ENCODE results near the gene DAAM1. TPM values are rescaled to one million over a fixed set of nuclear protein-coding genes. Genes with fewer than 3 reads are reported as not detected.

The DAAM1 gene
- total RNA-seq, 2 donors from 2014 or later = 73.7 TPM

DNA sequence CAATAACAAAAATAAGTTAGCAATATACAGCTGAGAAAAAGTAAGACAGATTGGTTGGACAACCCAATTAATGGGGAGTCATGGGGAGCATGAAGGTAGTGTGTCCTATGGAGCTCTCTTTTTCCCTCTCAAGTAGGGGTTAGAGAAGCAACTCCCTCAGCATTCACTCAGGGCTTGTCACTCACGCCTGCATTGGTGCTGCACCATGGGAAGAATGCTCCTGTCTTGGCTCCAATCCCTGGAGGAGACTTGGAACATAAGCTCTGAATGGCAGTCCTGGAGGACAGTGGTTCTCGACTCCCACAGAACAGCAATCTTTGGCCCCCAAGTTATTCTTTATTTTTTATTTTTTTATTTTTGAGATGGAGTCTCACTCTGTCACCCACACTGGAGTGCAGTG, 113.8 kb downstream of the DAAM1 start:
- intact Hi-C loops (cut with DNase I) = no loop called here
- DNase-seq (ENCODE audit: low spot score) = no peak

DNA sequence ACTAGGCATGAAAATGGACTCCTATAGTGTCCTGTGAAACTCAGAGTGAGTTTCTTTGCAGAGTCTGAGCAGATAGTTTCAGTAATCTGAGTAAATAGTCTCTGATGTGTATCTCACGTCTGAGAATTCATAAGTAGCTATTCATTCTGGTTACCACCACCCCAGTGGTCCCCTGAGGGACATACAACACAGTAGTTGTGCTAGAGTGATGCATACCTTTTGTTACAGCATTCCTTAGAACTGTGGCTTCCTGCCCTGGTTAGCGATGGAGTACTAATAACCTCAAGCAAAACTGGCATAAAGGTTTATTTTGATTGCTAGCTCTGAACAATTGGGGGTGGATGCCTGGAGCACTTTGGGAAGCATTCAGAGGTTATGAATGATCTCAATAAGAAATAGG, 114.7 kb downstream of the DAAM1 start:
- no peak for DNase-seq (ENCODE audit: low spot score)
- intact Hi-C loops (cut with DNase I) = no loop called here

DNA sequence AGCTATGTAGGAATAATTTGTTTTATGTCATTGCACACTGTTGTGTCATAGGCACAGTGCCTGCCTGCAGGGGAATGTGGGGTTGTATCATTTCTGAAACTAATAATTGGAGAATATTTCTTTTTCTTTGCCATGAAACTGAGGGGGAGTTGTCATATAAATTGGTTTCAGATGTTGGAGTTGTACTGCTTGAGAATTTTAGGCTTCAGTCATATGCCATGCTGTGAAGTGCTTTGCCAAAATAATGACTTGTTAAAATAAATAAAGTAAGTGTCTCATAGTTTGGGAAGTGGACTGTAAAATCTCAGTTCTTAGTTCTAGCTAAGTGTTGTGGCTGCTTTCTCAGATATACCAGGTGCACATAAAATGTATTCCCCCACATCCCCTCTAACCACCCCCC, 116.8 kb downstream of the DAAM1 start:
- DNase-seq (ENCODE audit: low spot score) = no peak
- intact Hi-C loops (cut with DNase I) = no loop called here

DNA sequence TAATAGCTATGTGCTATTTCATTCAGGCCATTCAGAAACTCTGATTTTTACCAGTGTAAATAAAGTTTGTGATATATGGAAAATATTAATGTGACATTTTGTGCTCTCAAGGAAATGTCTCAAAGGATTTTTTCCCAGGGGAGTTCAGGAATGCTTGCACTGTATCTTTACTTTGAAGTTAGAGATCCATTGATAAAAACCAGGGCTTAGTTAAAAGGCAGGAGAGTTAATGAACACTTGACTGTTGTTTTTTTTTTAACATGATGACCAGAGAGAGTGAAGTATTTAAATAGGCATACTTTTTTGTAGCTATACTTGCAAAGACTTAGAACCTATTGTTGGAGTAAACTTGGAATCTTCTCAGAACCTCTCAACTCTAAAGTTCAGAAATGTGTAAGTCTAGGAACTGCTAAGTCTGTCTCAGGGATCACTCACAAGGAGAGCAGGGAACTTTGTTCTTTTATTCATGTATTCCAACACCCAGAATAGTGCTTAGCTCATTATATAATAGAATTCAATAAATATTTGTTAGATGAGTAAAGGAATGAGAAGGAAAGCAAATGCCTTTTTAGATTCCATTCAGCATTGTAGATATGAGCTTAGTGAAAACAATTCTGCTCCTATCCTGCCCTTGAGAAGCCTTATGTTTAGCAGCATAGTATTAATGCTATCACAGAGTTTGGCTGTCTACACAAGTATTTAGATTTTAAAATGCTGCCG, 117.5 kb downstream of the DAAM1 start:
- intact Hi-C loops (cut with DNase I) = no loop called here
- no peak for DNase-seq (ENCODE audit: low spot score)

DNA sequence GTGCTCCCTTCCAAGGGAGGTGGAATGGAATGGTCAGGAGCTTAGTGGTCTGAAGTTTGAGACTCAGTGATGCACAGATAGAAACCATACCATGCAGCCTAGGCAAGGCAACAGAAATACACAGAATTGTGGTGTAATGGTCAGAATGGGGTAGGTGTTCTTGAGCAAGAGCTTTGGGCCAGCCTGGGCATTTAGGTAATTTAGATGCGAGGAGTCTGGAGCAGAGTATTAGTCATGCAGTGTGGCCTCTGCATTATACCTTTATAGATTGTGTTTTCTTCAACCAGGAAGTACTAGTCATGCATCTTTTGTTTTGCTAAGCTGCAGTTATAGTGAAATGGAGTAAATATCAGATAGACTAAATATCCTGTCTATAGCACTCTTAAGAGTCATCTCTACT, 118.3 kb downstream of the DAAM1 start:
- no peak for DNase-seq (ENCODE audit: low spot score)
- intact Hi-C loops (cut with DNase I) = no loop called here

DNA sequence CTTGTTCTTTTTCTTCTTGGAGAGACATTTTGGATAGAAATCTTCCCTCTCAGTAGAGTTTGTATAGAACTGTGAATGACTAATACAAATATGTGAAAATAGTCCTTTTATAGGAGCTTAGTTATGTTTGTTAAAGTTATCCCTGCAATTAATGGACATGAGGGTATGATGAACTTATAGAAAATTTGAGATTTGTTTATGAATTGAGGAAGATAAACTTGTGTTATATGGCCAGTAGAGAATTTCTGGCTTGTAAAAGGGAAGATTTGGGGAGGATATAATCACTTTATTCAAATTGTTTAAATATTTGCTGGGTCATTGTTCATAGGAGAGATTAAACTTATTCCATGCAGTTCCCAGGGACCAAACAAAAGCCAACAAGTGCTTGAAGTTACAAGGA, 119.6 kb downstream of the DAAM1 start:
- no peak for DNase-seq (ENCODE audit: low spot score)
- intact Hi-C loops (cut with DNase I) = no loop called here

DNA sequence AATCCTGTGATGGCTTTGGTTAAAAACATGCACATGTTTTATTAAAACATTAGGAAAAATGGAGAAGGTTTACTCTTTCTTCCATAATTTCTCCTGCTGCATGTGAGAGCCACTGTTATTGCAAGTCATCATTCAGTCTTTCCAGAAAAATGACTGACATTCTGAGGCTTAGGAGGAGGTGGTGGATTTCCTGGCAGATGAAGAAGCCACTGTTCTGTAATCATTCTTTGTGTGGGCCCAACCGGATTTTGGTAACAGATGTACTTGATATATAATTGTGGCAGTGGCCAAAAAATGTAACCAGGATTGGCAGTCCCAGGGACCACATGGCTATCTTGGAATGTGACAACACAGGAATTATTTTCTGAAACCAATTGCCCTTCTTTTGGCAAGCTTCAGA, 120.2 kb downstream of the DAAM1 start:
- no peak for DNase-seq (ENCODE audit: low spot score)
- intact Hi-C loops (cut with DNase I) = no loop called here

DNA sequence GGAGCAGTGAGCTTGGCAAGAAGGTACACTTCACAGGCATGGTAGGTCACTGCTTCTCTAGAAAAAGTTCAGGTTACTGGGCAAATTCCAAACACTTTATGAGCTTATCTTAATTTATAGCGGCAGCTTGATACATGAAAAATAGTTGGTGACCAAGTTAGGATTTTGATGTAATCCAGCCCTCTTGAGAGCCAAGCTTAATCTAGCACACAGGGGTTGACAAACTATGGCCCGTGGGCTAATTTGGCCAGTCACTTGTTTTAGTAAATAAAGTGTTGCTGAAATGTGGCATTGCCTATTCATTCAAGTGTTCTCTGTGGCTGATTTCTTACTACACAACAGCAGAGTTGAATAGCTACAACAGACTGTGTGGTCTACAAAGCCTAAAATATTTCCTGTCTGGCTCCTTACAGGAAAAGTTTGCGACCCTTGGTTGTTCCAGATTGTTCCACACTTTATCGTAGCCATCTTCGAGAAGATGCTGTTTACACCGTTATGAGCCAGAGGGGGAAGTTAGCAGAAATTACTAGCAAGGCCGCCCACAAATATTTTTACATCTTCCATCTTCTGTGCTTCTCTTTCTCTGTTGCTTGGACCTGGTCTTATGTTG, 120.9 kb downstream of the DAAM1 start:
- intact Hi-C loops (cut with DNase I) = no loop called here
- DNase-seq (ENCODE audit: low spot score) = no peak

DNA sequence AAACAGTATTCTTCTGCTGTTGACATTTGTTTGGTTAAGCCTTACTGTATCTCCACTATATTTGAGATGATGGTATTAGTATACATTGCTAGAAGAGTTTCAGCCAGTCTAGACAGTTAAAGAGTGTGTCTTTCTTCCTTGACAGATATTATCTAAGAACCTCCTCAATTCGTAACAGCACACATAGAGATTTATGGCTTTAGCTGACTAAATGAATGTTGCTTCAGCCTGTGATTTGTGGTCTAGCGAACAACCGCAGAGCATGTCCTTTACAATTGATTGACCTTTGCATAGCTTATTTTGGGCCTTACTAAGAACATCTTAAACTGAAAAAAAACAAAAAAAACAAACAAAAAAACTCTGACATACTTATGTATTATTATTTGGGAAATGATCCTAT, 122.2 kb downstream of the DAAM1 start:
- intact Hi-C loops (cut with DNase I) = no loop called here

DNA sequence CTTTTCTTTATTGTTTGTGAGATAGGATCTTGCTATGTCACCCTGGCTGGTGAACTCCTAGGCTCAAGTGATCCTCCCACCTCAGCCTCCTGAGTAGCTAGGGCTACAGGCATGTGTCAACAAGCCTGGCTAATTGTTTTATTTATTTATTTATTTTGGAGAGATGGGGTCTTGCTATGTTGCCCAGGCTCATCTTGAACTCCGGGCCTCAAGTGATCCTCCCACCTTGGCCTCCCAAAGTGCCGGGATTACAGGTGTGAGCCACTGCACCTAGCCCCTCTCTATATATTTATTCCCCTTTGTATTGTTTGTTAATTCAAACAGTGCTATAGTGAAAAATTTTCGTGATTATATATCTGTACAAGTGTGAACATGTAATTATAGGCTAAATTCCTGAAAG, 123.3 kb downstream of the DAAM1 start:
- DNase-seq (ENCODE audit: low spot score) = no peak
- intact Hi-C loops (cut with DNase I) = no loop called here

More for the DNA sequence above, 122.2 kb downstream of the DAAM1 start:
- no peak for DNase-seq (ENCODE audit: low spot score)

DNA sequence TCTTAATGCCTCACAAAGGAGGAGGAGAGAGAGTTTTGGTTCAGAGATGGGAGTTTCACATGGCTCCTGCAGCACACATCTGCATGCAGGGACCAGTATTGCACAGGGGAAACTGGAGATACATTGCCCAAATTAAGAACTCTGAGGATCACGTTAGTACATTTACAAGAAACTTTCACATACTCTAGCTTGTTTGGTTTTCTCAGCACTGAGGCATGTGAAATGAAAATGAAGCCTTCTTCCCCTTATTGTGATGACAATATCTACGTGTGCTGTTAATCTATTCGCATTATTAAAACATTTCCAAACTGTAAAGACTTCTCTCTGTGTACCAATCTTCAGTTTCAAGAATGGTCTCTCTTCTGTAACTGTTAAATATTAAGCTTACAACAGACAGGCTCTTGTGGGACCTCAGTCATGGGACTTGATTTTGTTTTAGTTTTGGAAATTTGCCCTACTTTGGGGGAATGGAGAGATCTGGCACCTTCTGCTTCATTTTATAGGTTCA, 124.7 kb downstream of the DAAM1 start:
- no peak for DNase-seq (ENCODE audit: low spot score)
- intact Hi-C loops (cut with DNase I) = no loop called here

DNA sequence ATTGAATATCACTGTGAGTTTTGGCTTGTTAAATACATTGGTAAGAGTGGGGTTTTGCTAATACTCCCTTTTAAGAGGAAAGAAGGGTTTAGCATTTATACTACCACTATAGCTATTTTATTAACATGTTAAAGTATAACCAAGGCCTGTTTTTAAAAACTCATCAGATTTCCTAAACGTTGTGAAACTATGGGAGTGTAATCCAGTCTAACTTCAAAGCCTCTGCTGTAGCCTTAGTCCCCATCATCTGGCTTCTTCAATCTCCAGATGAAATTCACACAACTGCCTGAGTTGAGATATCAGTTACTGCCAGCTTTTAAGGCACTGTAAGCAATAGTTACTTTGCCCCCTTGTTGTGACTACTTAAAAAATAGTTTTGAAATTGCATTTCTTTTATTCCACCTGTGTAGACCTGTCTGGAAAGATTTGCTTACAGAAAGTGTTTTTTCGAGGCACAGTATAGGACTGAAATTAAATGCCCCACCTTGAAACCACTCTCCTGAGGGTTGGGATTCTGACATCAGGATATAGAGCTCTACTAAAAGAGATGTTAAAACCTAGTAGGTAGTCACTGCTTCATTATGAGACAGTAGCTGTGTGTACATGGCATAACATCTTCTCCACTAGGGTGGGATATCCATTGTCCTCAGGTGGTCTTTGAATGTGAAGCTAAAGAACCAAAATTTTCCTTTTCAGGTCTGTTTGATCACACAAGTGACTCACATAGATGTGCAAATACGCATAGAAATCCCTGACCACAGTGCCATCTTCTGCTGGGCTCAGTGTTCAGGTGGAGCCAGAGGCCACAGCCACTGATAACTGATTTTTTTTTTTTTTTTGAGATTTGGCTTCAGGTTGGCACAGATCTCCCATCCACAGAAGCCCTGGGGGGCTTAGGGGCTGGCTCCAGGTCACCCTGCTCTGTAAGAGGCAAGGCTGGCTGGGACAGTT, 125.5 kb downstream of the DAAM1 start:
- no peak for DNase-seq (ENCODE audit: low spot score)
- intact Hi-C loops (cut with DNase I) = no loop called here

DNA sequence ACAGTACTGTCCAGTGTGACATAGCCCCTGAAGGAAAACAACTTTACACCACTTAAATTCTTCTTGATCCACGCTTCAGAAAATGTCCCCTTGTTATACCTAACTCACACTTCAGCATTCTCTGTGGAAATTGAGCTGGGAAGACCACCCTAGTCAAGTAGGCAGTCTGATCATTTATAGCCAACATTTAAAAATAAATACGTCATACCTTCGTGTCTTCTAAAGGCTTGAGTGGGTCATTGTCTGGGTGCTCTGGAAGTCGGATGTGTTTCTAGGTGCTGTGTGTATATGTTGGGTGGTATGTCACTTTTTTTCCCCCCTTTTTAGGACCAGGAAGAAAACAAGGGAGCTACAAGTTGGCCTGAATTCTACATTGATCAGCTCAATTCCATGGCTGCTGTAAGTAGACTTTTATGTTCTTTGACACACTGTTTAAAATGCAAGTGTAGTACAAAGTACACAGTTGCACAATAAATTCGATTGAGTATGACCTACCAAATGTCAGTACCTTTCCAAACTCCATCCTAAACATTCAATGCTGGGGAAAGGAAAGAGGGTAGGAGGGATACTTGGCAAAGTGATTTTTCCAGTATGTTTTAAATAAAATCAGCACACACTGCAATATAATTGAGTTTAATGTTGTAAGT, 126.6 kb downstream of the DAAM1 start:
- intact Hi-C loops (cut with DNase I) = no loop called here
- no peak for DNase-seq (ENCODE audit: low spot score)

DNA sequence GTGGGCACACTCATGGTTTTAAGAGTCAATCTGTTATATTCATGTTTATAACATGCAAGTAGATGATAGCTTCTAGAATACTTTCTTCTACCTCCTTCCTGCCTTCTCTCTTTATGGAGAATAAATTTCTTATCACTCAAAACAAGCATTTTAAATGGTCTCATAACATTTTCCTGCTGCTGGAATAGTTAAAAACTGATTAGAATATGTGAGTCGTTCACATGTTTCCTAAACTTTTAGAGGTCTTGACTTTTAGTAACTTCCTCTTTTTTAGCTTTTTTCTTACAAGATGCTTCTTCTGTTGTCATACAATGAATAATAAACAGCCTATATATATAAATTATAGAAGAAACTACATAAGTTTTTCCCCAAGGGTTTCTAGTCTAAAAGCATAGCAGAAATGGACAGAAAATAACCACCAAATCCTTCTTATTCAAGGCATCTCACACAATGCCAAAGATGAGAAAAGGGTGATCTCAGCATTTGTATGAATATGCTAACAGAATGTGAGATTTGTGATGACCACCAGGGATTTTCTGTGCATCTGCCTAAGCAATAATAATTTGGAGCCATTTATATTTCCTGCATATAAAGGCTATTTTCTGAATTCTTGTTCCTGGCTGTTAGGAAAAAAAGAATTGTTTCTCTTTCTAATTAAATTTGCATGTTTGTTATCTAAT, 127.8 kb downstream of the DAAM1 start:
- intact Hi-C loops (cut with DNase I) = no loop called here
- no peak for DNase-seq (ENCODE audit: low spot score)

DNA sequence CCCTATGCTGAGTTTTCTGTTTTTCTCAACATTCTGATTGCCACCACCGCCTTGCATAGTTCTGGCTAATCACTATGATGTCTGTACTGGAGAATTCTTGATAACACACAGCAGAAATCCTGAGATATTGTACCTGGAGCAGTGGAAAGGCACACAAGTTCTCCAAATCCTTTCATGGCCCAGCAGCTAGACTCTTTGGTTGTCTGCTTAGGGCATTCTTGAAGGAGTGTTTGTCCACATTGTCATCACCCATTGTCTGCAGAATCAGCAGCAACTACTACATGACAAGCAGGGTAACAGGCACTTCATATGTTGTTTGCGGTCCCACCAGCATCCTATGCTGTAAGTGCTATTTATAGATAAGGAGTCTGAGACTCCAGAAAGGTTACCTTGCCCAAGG, 128.9 kb downstream of the DAAM1 start:
- intact Hi-C loops (cut with DNase I) = no loop called here
- no peak for DNase-seq (ENCODE audit: low spot score)

DNA sequence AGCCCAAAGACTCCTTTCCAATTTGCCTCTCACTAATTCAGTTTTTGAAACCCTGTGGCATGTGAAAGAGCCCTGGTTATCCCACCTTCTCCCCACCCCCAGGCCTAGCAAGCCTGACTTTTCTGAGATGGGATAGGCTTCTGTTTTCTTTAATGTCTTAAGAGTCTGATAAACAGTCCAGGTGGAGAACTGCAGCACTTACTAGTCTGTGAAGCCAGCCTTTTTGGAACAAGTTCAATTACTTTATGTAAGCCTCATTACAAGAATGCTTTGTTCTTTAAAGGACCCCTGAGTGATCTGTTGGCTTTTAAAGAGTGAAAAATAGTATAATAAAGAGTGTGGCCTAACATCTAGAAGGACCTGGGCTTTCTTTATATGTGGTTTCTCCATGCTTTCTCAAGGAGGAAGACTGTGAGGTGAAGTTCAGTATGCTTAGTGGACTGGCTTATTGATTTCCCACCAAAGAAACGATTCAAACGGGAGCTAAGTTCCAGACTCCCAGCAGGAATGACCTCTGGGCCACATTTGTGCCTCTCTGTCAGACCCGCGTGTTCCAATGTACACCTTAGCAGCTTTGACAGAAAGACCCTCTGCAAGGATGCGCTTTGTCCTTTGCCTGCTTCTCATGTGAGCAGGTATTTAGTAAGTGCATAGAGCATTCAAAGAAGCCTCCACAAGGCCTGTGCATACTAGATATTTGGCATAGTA, 129.5 kb downstream of the DAAM1 start:
- intact Hi-C loops (cut with DNase I) = no loop called here

DNA sequence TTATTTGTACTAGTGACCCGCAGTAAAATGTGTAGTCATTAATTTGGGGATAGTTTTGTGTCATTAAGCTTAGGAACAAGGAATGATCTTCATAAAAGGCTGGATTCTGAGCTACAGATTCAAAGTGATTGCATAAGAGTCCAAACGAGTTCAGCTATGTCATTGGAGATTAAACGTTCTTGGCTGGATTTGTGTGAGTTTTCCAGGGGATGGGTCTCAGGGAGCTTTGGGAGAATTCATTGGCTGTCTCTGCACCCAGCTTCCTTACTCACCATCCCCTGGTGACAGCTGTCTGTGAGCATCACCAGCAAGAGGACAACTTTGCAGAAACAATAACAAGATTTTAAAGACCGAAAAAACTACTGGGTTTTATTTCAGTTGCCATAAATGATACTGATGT, 130.4 kb downstream of the DAAM1 start:
- intact Hi-C loops (cut with DNase I) = no loop called here
- DNase-seq (ENCODE audit: low spot score) = no peak

More for the DNA sequence above, 129.5 kb downstream of the DAAM1 start:
- no peak for DNase-seq (ENCODE audit: low spot score)

DNA sequence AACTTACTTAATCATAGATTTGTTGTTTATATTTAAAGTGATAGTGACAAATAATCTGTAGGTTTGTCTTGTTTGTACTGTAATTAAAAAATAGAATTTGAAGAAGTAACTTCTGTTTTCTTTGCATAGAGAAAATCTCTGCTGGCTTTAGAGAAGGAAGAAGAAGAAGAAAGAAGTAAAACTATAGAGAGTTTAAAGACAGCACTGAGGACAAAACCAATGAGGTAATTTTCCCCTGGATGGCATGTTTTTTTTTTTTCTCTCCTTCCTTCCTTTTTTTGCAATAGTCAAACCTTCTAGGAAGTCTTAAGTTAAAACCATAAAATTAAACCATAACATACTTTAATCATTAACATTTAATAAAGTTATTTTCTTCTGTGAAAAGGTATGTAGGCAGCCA, 131.9 kb downstream of the DAAM1 start:
- DNase-seq (ENCODE audit: low spot score) = no peak
- intact Hi-C loops (cut with DNase I) = no loop called here

All from posterior vena cava (tissue), 2 donors.